AG04450 (cell line): ENCODE data around the gene FAM163B. TPM values are rescaled to one million over a fixed set of nuclear protein-coding genes. Genes with fewer than 3 reads are reported as not detected.

ENCODE experiments used
- CTCF ChIA-PET: fragments of 300-600, 350-600 bp; formaldehyde crosslinking; extraction: SDS; loops from one replicate; lab custom pipeline; 2022; ENCODE audit warnings: antibody characterized with exemption, inconsistent platforms; lab: Charles Lee
- POLR2A ChIA-PET: fragments of 350-600 bp; formaldehyde crosslinking; extraction: SDS; loops from one replicate; lab custom pipeline; 2021; ENCODE audit warnings: antibody characterized with exemption, inconsistent platforms; lab: Yijun Ruan, JAX
- DNase-seq: peaks from one replicate; pipeline ENCODE4 v3.0.0-alpha.2; 2011; ENCODE audit warnings: low read depth, low spot score
- H3K27ac ChIP-seq: one replicate; pipeline ENCODE4 v1.5.1; 2012; ENCODE audit warnings: low read depth, low read length, control low read depth
- H3K27me3 ChIP-seq: one replicate; pipeline ENCODE4 v1.6.0; 2012; ENCODE audit warnings: low read length; ENCODE audit not compliant: control insufficient read depth, insufficient read depth
- H3K4me3 ChIP-seq: 2 replicates; pipeline ENCODE4 v1.5.1; 2011; ENCODE audit warnings: mild to moderate bottlenecking, low read depth, low read length, control low read depth
- H3K9me3 ChIP-seq: 2 replicates; pipeline ENCODE4 v1.5.1; 2012; ENCODE audit warnings: low read length; ENCODE audit not compliant: control insufficient read depth, insufficient read depth
- CTCF ChIP-seq: IDR thresholded peaks from 2 replicates; pipeline ENCODE4 v1.5.1; 2011; ENCODE audit warnings: low read depth, low read length, control low read depth, inconsistent platforms
- polyA plus RNA-seq: library from polyadenylated mRNA; depleted of rRNA; stranded (reverse); fragments of >200 nt; gene quantifications from 2 replicates; pipeline ENCODE4 v1.2.3, GENCODE V29; 2011

Gene FAM163B
- polyA plus RNA-seq, 1 experiment = not detected

- no peak for DNase-seq
- POLR2A ChIA-PET = no interaction called here
- Histone ChIP-seq H3K4me3 (no peak overlapping the region), H3K9me3 (peaks cover 4% of the 10 kb centered on the region; the same call in 1 of the 2 replicates), H3K27ac (no peak overlapping the region), H3K27me3 (peaks cover 35% of the 10 kb centered on the region)
- CTCF ChIA-PET = no interaction called here
- no peak for TF ChIP-seq CTCF
Measured at GRCh38 chr9:133633681-133634080, 24.5 kb upstream of the FAM163B start.

- CTCF ChIA-PET = no interaction called here
Measured at GRCh38 chr9:133632806-133633680, 23.9 kb upstream of the FAM163B start.

GRCh38 chr9:133631111-133631510 lies 21.9 kb upstream of the FAM163B start:
- Histone ChIP-seq H3K4me3 (no peak overlapping the region), H3K27me3 (peaks cover 22% of the 10 kb centered on the region), H3K27ac (no peak overlapping the region), H3K9me3 (peaks cover 4% of the 10 kb centered on the region; the same call in 1 of the 2 replicates)
- TF ChIP-seq CTCF = no peak
- DNase-seq = no peak
- CTCF ChIA-PET = interaction anchor here (0.6 kb wide), 1 partner anchor 153 kb away, joined by 3 read pairs; no protein-coding TSS in a partner anchor
- POLR2A ChIA-PET = no interaction called here

More at GRCh38 chr9:133632806-133633680, 23.9 kb upstream of the FAM163B start:
- Histone ChIP-seq H3K27me3 (peaks cover 29% of the 10 kb centered on the region), H3K9me3 (peaks cover 4% of the 10 kb centered on the region; the same call in 1 of the 2 replicates), H3K4me3 (no peak overlapping the region), H3K27ac (no peak overlapping the region)
- POLR2A ChIA-PET = no interaction called here
- TF ChIP-seq CTCF = no peak
- no peak for DNase-seq

- H3K27ac ChIP-seq = no peak overlapping the region
- TF ChIP-seq CTCF = no peak
- peaks cover 9% of the 10 kb centered on the region; the same call in 1 of the 2 replicates for H3K9me3 ChIP-seq
- CTCF ChIA-PET = no interaction called here
- DNase-seq = no peak
- no peak overlapping the region for H3K4me3 ChIP-seq
- POLR2A ChIA-PET = no interaction called here
- H3K27me3 ChIP-seq = peaks cover 22% of the 10 kb centered on the region
Measured at GRCh38 chr9:133629221-133630110, 20.3 kb upstream of the FAM163B start.
